ENCODE data around the gene HPCAL4.

The HPCAL4 gene

GRCh38 chr1:39671793-39672550, 19.3 kb downstream of the HPCAL4 start, which contains the start of gene NT5C1A:
Gene NT5C1A, minus strand, starts transcription at chr1:39672107. Its CDS starts 69 bp downstream, at chr1:39672038.
- no peaks in the 10 kb centered on the region for H3K9me3 ChIP-seq (ENCODE audit: insufficient read depth, low read length, severe bottlenecking)
- H3K79me2 ChIP-seq (ENCODE audit: insufficient read depth, low read length): no peaks in the 10 kb centered on the region
- H3K27me3 ChIP-seq (ENCODE audit: insufficient read depth, low read length, poor library complexity): peaks cover 3% of the 10 kb centered on the region
- H4K20me1 ChIP-seq (ENCODE audit: insufficient read depth, low read length): no peaks in the 10 kb centered on the region
- ATAC-seq (ENCODE audit: insufficient read depth, low read depth) (no peak), DNase-seq (no peak)
- no peak within 1 kb of the TSS for H3K4me3 ChIP-seq (ENCODE audit: low read depth in 1 of 2, low read length in 2 of 2)
- no peak within 1 kb of the TSS for H3K9ac ChIP-seq (ENCODE audit: low read depth, low read length)
- no peak within 1 kb of the TSS for H3K27ac ChIP-seq (ENCODE audit: low read length)
- no peak for TF ChIP-seq EZH2 (IDR thresholded peaks at IDR 0.05; ENCODE audit: borderline replicate concordance, low read depth, low read length, severe bottlenecking)
- no peak for TF ChIP-seq CTCF (IDR thresholded peaks at IDR 0.05; ENCODE audit: borderline replicate concordance, extremely low read depth, low read length, poor library complexity, severe bottlenecking)
- no peak within 1 kb of the TSS for H2AFZ ChIP-seq (ENCODE audit: low read depth, low read length)
- H3K4me1 ChIP-seq (ENCODE audit: insufficient read depth, low read length): no peaks in the 10 kb centered on the region
- H3K4me2 ChIP-seq (ENCODE audit: insufficient read depth, low read length): no peak within 1 kb of the TSS
- H3K36me3 ChIP-seq (ENCODE audit: insufficient read depth, low read length): no peaks in the 10 kb centered on the region

GRCh38 chr1:39671433-39671792, 19.8 kb downstream of the HPCAL4 start:
- Histone ChIP-seq H3K9me3 (ENCODE audit: insufficient read depth, low read length, severe bottlenecking) (no peaks in the 10 kb centered on the region), H4K20me1 (ENCODE audit: insufficient read depth, low read length) (no peaks in the 10 kb centered on the region), H3K79me2 (ENCODE audit: insufficient read depth, low read length) (no peaks in the 10 kb centered on the region), H3K27me3 (ENCODE audit: insufficient read depth, low read length, poor library complexity) (peaks cover 3% of the 10 kb centered on the region), H3K9ac (ENCODE audit: low read depth, low read length) (no peak overlapping the region), H3K4me2 (ENCODE audit: insufficient read depth, low read length) (no peak overlapping the region), H3K4me1 (ENCODE audit: insufficient read depth, low read length) (no peaks in the 10 kb centered on the region), H3K27ac (ENCODE audit: low read length) (no peak overlapping the region), H2AFZ (ENCODE audit: low read depth, low read length) (no peak overlapping the region), H3K4me3 (ENCODE audit: low read depth in 1 of 2, low read length in 2 of 2) (no peak overlapping the region), H3K36me3 (ENCODE audit: insufficient read depth, low read length) (no peaks in the 10 kb centered on the region)
- TF ChIP-seq CTCF (IDR thresholded peaks at IDR 0.05; ENCODE audit: borderline replicate concordance, extremely low read depth, low read length, poor library complexity, severe bottlenecking) (no peak), EZH2 (IDR thresholded peaks at IDR 0.05; ENCODE audit: borderline replicate concordance, low read depth, low read length, severe bottlenecking) (no peak)
- no peak for DNase-seq
- ATAC-seq (ENCODE audit: insufficient read depth, low read depth): no peak

- ATAC-seq (ENCODE audit: insufficient read depth, low read depth): no peak
- Histone ChIP-seq H2AFZ (ENCODE audit: low read depth, low read length) (no peak overlapping the region), H3K27me3 (ENCODE audit: insufficient read depth, low read length, poor library complexity) (peaks cover 3% of the 10 kb centered on the region), H3K79me2 (ENCODE audit: insufficient read depth, low read length) (no peaks in the 10 kb centered on the region), H3K4me1 (ENCODE audit: insufficient read depth, low read length) (no peaks in the 10 kb centered on the region), H3K9ac (ENCODE audit: low read depth, low read length) (no peak overlapping the region), H3K4me3 (ENCODE audit: low read depth in 1 of 2, low read length in 2 of 2) (no peak overlapping the region), H4K20me1 (ENCODE audit: insufficient read depth, low read length) (no peaks in the 10 kb centered on the region), H3K4me2 (ENCODE audit: insufficient read depth, low read length) (no peak overlapping the region), H3K27ac (ENCODE audit: low read length) (no peak overlapping the region), H3K36me3 (ENCODE audit: insufficient read depth, low read length) (no peaks in the 10 kb centered on the region), H3K9me3 (ENCODE audit: insufficient read depth, low read length, severe bottlenecking) (no peaks in the 10 kb centered on the region)
- TF ChIP-seq CTCF (IDR thresholded peaks at IDR 0.05; ENCODE audit: borderline replicate concordance, extremely low read depth, low read length, poor library complexity, severe bottlenecking): no peak
- TF ChIP-seq EZH2 (IDR thresholded peaks at IDR 0.05; ENCODE audit: borderline replicate concordance, low read depth, low read length, severe bottlenecking): no peak
- DNase-seq: no peak
Measured at GRCh38 chr1:39670689-39671088, 20.5 kb downstream of the HPCAL4 start.
